ENCODE data around the gene TDRD7.

The TDRD7 gene, protein sequence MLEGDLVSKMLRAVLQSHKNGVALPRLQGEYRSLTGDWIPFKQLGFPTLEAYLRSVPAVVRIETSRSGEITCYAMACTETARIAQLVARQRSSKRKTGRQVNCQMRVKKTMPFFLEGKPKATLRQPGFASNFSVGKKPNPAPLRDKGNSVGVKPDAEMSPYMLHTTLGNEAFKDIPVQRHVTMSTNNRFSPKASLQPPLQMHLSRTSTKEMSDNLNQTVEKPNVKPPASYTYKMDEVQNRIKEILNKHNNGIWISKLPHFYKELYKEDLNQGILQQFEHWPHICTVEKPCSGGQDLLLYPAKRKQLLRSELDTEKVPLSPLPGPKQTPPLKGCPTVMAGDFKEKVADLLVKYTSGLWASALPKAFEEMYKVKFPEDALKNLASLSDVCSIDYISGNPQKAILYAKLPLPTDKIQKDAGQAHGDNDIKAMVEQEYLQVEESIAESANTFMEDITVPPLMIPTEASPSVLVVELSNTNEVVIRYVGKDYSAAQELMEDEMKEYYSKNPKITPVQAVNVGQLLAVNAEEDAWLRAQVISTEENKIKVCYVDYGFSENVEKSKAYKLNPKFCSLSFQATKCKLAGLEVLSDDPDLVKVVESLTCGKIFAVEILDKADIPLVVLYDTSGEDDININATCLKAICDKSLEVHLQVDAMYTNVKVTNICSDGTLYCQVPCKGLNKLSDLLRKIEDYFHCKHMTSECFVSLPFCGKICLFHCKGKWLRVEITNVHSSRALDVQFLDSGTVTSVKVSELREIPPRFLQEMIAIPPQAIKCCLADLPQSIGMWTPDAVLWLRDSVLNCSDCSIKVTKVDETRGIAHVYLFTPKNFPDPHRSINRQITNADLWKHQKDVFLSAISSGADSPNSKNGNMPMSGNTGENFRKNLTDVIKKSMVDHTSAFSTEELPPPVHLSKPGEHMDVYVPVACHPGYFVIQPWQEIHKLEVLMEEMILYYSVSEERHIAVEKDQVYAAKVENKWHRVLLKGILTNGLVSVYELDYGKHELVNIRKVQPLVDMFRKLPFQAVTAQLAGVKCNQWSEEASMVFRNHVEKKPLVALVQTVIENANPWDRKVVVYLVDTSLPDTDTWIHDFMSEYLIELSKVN

DNA sequence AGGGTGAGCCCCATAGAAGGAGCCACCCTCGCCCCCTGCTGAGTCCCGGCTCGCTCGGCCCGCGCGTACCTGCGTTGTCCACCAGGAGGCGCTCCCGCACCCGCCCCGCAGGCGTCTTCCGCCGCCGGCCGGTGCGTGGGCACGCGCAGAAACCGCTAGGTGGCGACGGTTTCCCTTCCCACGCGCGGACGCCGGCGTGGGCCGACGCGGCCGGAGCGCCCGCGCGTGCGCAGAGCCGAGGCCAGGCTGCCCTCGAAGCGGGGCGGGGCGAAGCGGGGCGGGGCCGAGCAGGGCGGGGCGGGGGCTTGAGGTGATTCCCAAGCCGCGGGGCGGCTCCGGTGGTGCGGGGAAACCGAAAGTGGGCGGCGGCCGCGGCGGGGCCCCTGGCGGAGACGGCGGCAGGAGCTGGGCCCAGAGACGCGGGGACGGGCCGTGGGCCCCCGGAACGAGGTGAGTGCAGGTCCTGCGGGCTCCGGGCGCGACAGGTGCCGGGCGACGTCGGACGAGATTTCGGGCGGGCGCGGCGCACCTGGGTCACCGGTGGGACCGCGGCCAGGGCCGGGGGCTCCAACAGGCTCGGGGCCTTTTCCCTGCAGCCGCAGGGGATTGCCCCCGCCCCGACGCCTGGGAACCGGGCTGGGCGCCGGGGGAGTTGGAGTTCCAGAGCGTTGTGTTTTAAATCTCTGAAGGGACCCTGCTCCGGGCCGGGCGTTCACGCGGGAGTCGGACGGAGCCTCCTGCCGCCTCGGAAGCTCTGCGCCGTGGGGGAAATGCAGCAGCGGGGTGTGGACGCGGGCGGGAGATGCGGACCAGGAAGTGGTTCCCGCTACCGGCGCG lies at the start of gene TDRD7:
Gene TDRD7, plus strand, starts transcription at position 308 of the 837 bp plus-strand sequence. CDS start 16,370 bp downstream, outside the sequence.
- DNase-seq (ENCODE audit: low read depth, low spot score) = peak; percentile 95

- DNase-seq (ENCODE audit: low read depth, low spot score) = no peak
These were observed 48.9 kb upstream of the TDRD7 start for GRCh38 chr9:97362777-97363545.

DNA sequence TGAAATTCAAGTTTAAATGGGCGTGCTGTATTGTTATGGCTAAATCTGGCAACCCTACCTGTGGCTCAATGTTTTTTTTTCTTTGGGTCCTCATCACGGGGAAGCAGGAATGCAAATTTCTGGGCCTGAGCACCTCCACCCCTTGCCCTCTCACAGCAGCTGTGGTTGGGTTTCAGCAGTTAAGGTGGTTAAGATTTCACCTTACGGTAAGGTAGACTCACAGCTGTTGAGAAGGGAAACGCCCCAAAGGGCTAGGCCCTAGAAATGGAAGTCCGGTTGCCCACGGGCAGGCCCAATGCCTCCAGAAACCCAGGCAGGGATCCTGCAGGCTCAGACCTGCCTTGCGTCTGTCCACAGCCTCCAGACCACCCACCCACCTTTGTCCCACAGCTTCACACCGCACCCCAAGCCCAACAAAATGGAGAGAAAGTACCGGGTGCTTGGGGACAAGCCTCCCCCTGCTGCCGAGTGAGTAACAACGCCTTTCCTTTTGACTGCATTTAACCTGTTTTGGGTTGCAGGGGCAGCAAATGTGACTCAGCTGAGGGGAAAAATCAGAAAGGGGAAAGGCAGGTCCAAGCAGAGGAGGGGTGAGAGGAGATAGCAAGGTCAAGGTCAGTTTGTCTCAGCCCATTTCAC lies 48.1 kb upstream of the TDRD7 start:
- no peak for DNase-seq (ENCODE audit: low read depth, low spot score)

DNA sequence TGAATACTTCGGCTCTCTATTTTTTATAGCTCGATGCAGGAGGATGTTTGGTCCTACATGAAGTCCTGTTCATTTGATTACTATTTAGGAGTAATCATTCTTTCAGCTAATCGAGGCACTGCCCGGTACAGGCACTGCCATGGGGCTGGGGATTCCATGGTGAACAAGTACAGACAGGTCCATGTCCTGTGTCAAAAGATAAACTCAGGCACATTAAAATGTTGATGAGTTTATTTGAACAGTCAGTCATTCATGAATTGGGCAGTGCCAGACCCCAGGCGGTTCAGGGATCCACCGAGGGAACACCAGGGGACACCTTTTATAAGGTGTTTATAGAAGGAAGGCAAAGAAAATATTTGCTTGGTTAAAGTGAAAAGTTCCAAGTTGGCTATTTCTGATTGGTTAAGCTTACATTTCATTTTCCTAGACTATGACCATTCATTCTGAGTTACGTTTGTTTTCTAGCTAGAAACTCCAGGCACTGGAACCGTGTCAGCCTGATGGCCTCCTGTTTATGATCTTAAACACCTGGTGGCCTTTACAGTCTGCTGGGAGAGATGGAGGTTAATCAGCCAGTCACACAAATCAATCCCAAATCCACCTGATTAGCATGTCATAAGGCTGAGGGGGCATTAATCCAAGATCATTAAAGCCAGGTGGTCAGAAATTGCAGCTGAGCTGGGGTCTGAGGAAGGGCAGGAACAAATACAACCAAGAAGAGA lies 47.0 kb upstream of the TDRD7 start:
- no peak for DNase-seq (ENCODE audit: low read depth, low spot score)

DNA sequence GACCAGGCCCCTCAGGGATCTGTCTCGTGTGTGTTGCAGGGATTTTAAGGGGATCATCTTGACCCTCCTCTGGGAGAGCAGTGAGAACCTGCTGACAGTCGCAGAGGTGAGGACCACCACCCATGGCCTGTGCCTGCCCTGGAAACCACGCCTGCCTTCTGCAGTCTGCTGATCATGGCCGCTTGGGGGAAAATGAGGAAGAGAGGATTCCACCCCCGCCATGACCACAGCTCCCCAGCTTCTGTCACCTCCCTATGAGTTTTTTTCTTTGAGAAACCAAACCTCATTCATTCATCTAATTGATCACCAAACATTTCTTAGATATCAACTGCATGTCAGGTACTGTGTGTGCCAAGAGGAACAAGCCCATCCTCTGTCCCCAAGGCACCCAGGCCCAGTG lies 46.3 kb upstream of the TDRD7 start:
- DNase-seq (ENCODE audit: low read depth, low spot score) = no peak

- no peak for DNase-seq (ENCODE audit: low read depth, low spot score)
These were observed 45.4 kb upstream of the TDRD7 start for GRCh38 chr9:97366476-97366875.

GRCh38 chr9:97366889-97367288 lies 45.0 kb upstream of the TDRD7 start:
- DNase-seq (ENCODE audit: low read depth, low spot score) = no peak

- no peak for DNase-seq (ENCODE audit: low read depth, low spot score)
These were observed 44.2 kb upstream of the TDRD7 start for GRCh38 chr9:97367729-97368128.

- DNase-seq (ENCODE audit: low read depth, low spot score) = no peak
These were observed 42.9 kb upstream of the TDRD7 start for GRCh38 chr9:97368964-97369363.

DNA sequence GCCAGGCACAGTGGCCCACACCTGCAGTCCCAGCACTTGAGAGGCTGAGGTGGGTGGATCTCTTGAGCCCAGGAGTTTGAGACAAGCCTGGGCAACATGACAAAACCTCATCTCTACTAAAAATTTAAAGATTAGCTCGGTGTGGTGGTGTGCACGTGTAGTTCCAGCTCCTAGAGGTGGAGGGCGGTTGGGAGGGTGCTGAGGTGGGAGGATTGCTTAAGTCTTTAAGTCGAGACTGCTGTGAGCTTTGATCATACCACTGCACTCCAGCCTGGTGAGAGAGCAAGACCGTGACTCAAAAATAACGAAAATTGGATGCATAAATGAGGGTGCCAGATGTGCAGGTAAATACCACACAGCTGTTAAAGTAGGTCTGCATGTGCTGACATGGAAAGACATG lies 39.3 kb upstream of the TDRD7 start:
- DNase-seq (ENCODE audit: low read depth, low spot score) = no peak

GRCh38 chr9:97373331-97373730 lies 38.6 kb upstream of the TDRD7 start:
- no peak for DNase-seq (ENCODE audit: low read depth, low spot score)

DNA sequence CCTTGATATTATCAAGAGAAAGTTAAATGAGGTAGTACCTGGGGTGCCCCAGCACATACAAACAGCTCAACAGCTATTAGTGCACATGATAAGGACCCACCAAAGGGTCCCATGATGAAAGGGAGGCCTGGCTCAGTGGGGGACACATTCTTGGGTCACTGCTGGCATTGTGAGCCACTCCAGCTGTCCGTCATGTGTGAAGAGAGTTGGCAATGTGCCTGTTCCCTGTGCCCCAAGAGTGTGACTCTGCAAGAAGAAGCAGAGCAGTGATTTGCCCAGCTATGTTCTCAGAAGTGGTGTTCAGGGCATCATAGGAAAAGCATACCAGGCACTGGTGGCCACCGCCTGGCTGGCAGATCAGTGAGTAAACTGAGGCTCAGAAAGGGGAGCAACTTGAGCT lies 37.1 kb upstream of the TDRD7 start:
- DNase-seq (ENCODE audit: low read depth, low spot score) = no peak

GRCh38 chr9:97376902-97377301 lies 35.0 kb upstream of the TDRD7 start:
- DNase-seq (ENCODE audit: low read depth, low spot score) = no peak

GRCh38 chr9:97382099-97382718 lies 29.7 kb upstream of the TDRD7 start:
- no peak for DNase-seq (ENCODE audit: low read depth, low spot score)

DNA sequence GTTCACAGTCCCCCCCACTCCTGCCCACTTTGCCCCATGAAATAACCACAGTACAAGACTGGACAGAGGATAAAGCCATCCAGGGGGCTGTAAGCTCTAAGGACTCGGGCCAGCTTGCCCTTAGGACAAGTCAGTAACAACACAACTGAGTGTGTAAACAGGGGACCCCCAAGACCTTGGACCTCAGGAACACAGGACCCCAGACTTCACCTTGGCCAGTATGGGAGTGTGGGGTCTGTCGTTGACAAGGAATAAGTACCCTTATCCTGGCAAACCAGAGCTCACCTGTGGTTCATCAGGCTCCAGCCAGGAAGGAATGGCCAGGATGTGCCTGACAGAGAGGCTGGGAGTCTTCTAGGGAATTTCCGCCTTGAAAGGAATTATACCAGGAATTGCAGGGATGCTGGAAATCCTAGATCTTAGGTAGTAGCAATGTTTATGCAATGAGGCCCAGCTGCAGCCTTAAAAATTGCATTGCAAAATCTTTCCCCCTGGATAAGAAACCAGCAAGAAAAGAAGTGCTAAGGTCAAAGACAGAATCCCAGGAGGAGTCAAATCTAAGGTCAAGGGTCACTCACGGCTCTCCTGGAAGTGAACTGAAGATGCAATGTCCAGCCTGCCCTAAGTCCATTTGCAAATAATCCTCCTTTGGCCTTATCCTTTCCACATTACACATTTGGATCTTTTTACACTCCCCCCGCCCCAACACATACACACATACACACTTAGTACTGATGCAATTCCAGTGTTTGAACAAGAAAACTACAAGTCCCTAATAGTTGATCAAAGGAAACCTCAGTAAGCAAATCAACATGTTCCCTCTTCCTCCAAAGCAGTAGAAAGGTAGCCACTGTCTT lies 27.3 kb upstream of the TDRD7 start:
- no peak for DNase-seq (ENCODE audit: low read depth, low spot score)

DNA sequence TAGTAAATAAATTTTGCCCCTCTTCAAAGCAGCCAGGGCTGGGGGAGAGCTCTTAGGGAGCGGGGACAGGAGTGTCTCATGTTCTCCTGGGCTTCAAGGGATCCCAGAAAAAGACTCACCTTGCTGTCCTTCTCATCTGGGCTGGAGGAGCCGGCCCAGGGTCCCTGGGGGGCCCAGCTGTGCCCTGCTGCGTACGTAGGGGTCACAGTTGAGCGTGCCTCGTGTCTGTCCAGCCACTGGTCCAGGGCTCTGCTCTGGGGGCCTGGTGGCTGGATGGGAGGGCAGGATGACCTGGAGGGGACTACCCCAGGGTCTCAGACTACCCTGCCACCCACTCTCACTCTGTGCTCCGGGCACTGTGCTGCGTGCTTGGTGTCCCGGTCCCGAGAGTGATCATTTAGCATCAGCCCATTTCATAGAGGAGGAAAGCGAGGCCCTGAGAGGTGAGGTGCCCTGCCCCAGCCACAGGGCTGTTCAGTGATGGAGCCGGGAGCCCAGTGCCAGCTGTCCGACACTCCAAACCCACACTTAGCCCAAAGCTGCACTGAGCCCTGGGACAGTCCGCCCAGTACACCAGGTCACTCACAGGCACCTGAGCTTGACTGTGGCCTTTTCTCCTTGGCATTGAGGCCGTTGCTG lies 26.2 kb upstream of the TDRD7 start:
- no peak for DNase-seq (ENCODE audit: low read depth, low spot score)

GRCh38 chr9:97386265-97386633 lies 25.6 kb upstream of the TDRD7 start:
- DNase-seq (ENCODE audit: low read depth, low spot score) = no peak
